Measurements from ENCODE around the gene REG1A.

DNA sequence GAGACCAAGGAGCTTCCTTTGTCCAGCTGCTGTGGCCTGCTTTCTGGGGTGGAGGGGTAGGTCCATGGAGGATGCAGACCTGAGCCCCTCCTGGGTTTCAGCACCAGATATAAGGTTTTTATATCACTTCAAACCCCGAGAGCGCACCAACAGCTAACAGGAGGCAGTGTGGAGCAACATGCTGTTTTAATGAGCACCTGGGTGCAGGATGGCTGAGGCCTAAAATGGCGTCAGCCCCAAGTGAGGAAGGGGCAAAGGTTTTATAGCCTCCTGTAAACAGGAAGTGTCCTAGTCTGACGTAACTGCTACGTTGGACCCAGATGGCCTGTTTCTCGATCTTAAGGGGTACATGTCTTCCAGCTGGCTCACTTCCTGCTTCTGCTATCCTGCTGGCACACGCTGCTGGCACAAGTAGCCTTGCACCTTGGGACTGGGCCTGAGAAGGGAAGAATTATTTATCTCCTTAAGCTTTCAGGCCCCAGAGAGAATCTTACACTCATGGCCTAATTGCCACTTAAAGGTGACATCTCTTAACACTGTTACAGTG, 21.1 kb upstream of the REG1A start:
- TF ChIP-seq EZH2 (IDR thresholded peaks at IDR 0.05; ENCODE audit: insufficient read depth, poor library complexity, severe bottlenecking) (no peak), EZH2phosphoT487 (IDR thresholded peaks at IDR 0.05; ENCODE audit: insufficient read depth, low read depth) (no peak)

Data from GM23248 (cell line).